Activated CD4-positive, alpha-beta T cell treated with anti-CD3 and anti-CD28 coated beads, Interleukin-2, amount 50 U/mL, for 4 hours (primary cell): ENCODE data around the gene DIPK1B.

Experiments
- DNase-seq, 2 experiments: peaks; one replicate each; pipeline ENCODE4 v3.0.0-alpha.2; 2020

The DIPK1B gene

GRCh38 chr9:136673088-136673974 is 39.0 kb upstream of the DIPK1B start:
- DNase-seq, result no peak

GRCh38 chr9:136673975-136674785 is 38.2 kb upstream of the DIPK1B start:
- no peak for DNase-seq

- DNase-seq, result no peak
These were observed 37.5 kb upstream of the DIPK1B start for GRCh38 chr9:136674786-136675349.

- no peak for DNase-seq
These were observed 36.7 kb upstream of the DIPK1B start for GRCh38 chr9:136675477-136676296.

GRCh38 chr9:136676297-136676794 is 36.0 kb upstream of the DIPK1B start:
- no peak for DNase-seq

GRCh38 chr9:136676920-136677686 is 35.3 kb upstream of the DIPK1B start:
- no peak for DNase-seq

- no peak for DNase-seq
These were observed 34.3 kb upstream of the DIPK1B start for GRCh38 chr9:136678034-136678433.

GRCh38 chr9:136678624-136679023 is 33.7 kb upstream of the DIPK1B start:
- no peak for DNase-seq

- no peak for DNase-seq
These were observed 32.9 kb upstream of the DIPK1B start for GRCh38 chr9:136679431-136679941.

GRCh38 chr9:136681029-136681428 is 31.3 kb upstream of the DIPK1B start:
- no peak for DNase-seq

GRCh38 chr9:136681945-136682699 is 30.2 kb upstream of the DIPK1B start:
- no peak for DNase-seq

- no peak for DNase-seq
These were observed 29.7 kb upstream of the DIPK1B start for GRCh38 chr9:136682710-136683109.

GRCh38 chr9:136683173-136683745 is 29.1 kb upstream of the DIPK1B start:
- DNase-seq, result no peak

GRCh38 chr9:136683755-136684154 is 28.6 kb upstream of the DIPK1B start:
- no peak for DNase-seq

GRCh38 chr9:136684339-136684738 is 28.0 kb upstream of the DIPK1B start:
- DNase-seq, result no peak

GRCh38 chr9:136684799-136685198 is 27.6 kb upstream of the DIPK1B start:
- DNase-seq, result no peak

GRCh38 chr9:136685216-136685615 is 27.2 kb upstream of the DIPK1B start:
- no peak for DNase-seq

- no peak for DNase-seq
These were observed 26.4 kb upstream of the DIPK1B start for GRCh38 chr9:136685790-136686533.

- no peak for DNase-seq
These were observed 25.9 kb upstream of the DIPK1B start for GRCh38 chr9:136686534-136686793.
